ENCODE measurements around the gene CELA3B.
"Not testable (repeated sequence)": the region's sequence is repeated elsewhere in the genome, so short reads cannot be mapped to it uniquely, and the experiment has no call there.

The CELA3B gene

GRCh38 chr1:22031214-22031962 lies 54.6 kb downstream of the CELA3B start:
- no peak for DNase-seq (ENCODE audit: low read depth)
- TF ChIP-seq, protein P1, sequence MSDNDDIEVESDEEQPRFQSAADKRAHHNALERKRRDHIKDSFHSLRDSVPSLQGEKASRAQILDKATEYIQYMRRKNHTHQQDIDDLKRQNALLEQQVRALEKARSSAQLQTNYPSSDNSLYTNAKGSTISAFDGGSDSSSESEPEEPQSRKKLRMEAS (IDR thresholded peaks at IDR 0.05; ENCODE audit: low read depth, low read length) = no peak
- TF ChIP-seq POLR2A (IDR thresholded peaks at IDR 0.05; ENCODE audit: extremely low read depth, insufficient read length) = no peak
- no peak for TF ChIP-seq MYC (IDR thresholded peaks at IDR 0.05; ENCODE audit: low read depth, low read length)
- TF ChIP-seq CTCF (IDR thresholded peaks at IDR 0.05; ENCODE audit: low read depth, low read length) = no peak
- no peak overlapping the region for H3K4me3 ChIP-seq (ENCODE audit: low read depth, low read length)

DNA sequence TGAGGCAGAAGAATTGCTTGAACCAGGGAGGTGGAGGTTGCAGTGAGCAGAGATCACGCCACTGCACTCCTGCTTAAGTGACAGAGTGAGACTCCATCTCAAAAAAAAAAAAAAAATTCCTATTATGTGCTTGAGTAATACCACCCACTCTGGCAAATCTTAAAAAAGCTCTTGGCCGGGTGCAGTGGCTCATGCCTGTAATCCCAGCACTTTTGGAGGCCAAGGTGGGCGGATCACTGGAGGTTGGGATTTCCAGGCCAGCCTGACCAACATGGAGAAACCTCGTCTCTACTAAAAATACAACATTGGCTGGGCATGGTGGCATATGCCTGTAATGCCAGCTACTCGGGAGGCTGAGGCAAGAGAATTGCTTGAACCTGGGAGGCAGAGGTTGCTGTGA lies 58.0 kb downstream of the CELA3B start:
- not testable (repeated sequence) for DNase-seq (ENCODE audit: low read depth); H3K4me3 ChIP-seq (ENCODE audit: low read depth, low read length)

GRCh38 chr1:22037520-22037919 lies 60.7 kb downstream of the CELA3B start:
- H3K4me3 ChIP-seq (ENCODE audit: low read depth, low read length) = no peak overlapping the region
- no peak for DNase-seq (ENCODE audit: low read depth)
- TF ChIP-seq MYC (IDR thresholded peaks at IDR 0.05; ENCODE audit: low read depth, low read length) (no peak), POLR2A (IDR thresholded peaks at IDR 0.05; ENCODE audit: extremely low read depth, insufficient read length) (no peak), CTCF (IDR thresholded peaks at IDR 0.05; ENCODE audit: low read depth, low read length) (no peak)
- TF ChIP-seq, protein P1 (IDR thresholded peaks at IDR 0.05; ENCODE audit: low read depth, low read length) = no peak

GRCh38 chr1:22038036-22038435 lies 61.2 kb downstream of the CELA3B start:
- DNase-seq (ENCODE audit: low read depth) = no peak
- no peak overlapping the region for H3K4me3 ChIP-seq (ENCODE audit: low read depth, low read length)
- TF ChIP-seq CTCF (IDR thresholded peaks at IDR 0.05; ENCODE audit: low read depth, low read length) = no peak
- TF ChIP-seq MYC (IDR thresholded peaks at IDR 0.05; ENCODE audit: low read depth, low read length) = no peak
- TF ChIP-seq POLR2A (IDR thresholded peaks at IDR 0.05; ENCODE audit: extremely low read depth, insufficient read length) = no peak
- TF ChIP-seq, protein P1 (IDR thresholded peaks at IDR 0.05; ENCODE audit: low read depth, low read length) = no peak
